ENCODE data around the gene HPSE2.

DNA sequence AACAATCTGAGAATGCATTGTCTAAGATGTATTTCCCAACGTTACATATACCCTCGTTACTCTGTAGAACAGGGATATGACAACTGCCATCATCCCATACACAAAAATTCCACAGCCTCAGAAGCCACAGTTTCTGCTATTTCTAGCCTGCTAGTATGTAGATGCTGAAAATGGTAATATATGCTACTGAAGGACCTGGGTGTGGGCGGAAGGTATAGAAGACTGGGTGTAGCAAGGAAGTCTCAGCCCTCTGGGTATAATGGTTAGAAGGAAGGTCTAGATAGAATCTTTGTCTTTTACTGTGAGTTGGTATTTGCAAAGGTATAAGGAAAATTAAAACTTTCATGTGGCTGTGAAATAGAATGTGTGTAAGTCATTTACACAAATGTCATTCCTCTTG lies 709.7 kb downstream of the HPSE2 start:
- TF ChIP-seq CTCF (IDR thresholded peaks at IDR 0.05): no peak
- no peak for TF ChIP-seq POLR2A (IDR thresholded peaks at IDR 0.05)
- no peak for TF ChIP-seq POLR2AphosphoS5 (IDR thresholded peaks at IDR 0.05)
